ENCODE measurements around the gene SREBF1. TPM values are rescaled to one million over a fixed set of nuclear protein-coding genes. Genes with fewer than 3 reads are reported as not detected.

Gene SREBF1
- total RNA-seq, 3 donors from 2014 or later: 161 to 179 (median 170) TPM

DNA sequence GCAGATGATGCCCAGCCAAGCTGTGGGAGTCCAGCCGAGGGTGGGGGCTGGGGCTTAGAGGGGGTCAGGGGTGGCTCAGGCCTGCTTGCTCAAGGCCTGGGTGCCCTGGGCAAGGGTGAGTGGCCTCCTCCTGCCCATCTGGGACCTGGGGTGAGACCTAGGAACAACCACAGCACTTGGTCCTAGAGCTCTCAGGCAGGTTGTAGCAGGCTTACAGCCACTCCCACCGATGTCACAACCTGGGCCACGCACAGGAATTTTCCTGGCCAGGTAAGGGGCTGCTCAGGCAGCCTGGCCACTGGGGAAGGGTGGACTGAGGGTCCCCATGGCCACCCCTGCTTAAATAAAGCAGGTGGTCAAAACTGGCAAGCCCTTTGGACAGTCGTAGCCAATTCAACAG is 6.3 kb upstream of the SREBF1 start:
- peaks cover 32% of the 10 kb centered on the region for H3K4me1 ChIP-seq (ENCODE audit: low read depth)
- H3K4me3 ChIP-seq: no peak overlapping the region
- no peak for ATAC-seq
- no peaks in the 10 kb centered on the region for H3K9me3 ChIP-seq
- TF ChIP-seq, protein P1, sequence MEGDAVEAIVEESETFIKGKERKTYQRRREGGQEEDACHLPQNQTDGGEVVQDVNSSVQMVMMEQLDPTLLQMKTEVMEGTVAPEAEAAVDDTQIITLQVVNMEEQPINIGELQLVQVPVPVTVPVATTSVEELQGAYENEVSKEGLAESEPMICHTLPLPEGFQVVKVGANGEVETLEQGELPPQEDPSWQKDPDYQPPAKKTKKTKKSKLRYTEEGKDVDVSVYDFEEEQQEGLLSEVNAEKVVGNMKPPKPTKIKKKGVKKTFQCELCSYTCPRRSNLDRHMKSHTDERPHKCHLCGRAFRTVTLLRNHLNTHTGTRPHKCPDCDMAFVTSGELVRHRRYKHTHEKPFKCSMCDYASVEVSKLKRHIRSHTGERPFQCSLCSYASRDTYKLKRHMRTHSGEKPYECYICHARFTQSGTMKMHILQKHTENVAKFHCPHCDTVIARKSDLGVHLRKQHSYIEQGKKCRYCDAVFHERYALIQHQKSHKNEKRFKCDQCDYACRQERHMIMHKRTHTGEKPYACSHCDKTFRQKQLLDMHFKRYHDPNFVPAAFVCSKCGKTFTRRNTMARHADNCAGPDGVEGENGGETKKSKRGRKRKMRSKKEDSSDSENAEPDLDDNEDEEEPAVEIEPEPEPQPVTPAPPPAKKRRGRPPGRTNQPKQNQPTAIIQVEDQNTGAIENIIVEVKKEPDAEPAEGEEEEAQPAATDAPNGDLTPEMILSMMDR (IDR thresholded peaks at IDR 0.05): no peak
- intact Hi-C loops (cut with DNase I, micrococcal nuclease): loop anchor here in 1 of 2 donors (10.0 kb wide), 1 partner anchor 158 kb away; the partner anchor contains the start of gene RAI1
- no peaks in the 10 kb centered on the region for H3K36me3 ChIP-seq (ENCODE audit: low read depth)
- peak in 1 of 3 donors; percentile 9 for DNase-seq

DNA sequence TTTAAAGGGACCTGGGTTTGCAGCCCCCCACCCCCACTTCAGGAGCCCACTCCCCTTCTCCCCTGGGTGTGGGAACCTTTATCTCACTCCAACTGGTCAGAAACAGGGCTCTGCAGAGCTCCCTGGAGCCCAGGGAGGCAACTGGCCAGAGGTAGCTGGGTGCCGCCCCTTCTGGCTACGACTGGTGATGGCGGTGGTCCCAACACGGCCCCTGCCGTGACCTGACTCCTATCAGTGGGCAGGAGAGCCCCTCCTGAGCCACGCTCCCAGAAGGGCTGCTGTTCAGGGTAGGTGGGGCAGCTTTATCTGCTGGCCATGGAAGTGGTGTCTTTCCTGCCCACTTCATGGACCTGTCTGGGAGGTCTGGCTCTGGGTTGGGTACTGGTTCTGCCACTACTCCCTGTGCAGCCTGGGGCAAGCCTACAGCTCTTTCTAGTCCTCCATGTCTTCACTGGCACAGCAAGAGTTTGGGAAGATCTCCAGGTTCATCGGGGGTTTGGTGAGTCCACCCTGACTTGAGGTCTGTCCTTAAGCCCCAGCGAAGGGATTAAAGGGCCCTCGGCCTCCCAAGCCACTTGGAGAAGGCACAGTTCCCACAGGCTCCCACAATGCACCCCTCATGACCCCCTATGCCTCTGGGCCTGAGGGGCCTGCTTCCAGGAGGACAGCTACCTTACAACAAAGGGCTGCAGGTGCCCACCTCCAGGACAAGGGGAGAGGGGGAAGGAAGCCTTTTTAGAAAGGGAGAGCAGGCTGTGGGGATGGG is 5.5 kb upstream of the SREBF1 start:
- TF ChIP-seq, protein P1 (IDR thresholded peaks at IDR 0.05): no peak
- H3K4me3 ChIP-seq: no peak overlapping the region
- intact Hi-C loops (cut with DNase I, micrococcal nuclease): loop anchor here in 1 of 2 donors (10.0 kb wide), 1 partner anchor 157 kb away; the partner anchor contains the start of gene RAI1
- DNase-seq: peak in 2 of 3 donors; percentile 8 to 54
- peaks cover 40% of the 10 kb centered on the region for H3K4me1 ChIP-seq (ENCODE audit: low read depth)
- H3K9me3 ChIP-seq: no peaks in the 10 kb centered on the region
- no peak for ATAC-seq
- no peaks in the 10 kb centered on the region for H3K36me3 ChIP-seq (ENCODE audit: low read depth)

DNA sequence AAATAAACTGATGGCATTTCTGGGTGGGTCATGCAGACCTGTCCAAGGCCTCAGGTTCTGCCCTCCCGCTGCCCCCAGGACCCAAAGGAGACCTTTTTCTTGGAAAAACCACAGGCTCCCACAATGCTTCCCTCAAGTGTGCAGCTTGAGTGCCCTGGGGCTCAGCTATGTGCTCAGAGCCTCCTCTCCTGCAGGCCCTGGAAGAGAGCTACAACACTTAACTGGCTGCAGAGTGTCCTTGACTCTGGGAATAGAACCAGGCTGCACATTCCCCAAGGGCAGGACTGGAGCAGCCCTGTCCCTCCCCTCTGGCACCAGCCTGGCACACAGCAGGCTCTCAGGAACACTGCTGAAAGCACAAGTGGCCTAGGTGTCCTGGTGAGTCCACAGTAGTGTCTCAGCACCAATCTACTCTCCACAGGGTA is 4.8 kb upstream of the SREBF1 start:
- TF ChIP-seq, protein P1 (IDR thresholded peaks at IDR 0.05): no peak
- Histone ChIP-seq H3K4me3 (no peak overlapping the region), H3K9me3 (no peaks in the 10 kb centered on the region), H3K4me1 (ENCODE audit: low read depth) (peaks cover 44% of the 10 kb centered on the region), H3K36me3 (ENCODE audit: low read depth) (no peaks in the 10 kb centered on the region)
- ATAC-seq (no peak), DNase-seq (no peak)
- intact Hi-C loops (cut with DNase I, micrococcal nuclease): loop anchor here in 1 of 2 donors (10.0 kb wide), 1 partner anchor 157 kb away; the partner anchor contains the start of gene RAI1

DNA sequence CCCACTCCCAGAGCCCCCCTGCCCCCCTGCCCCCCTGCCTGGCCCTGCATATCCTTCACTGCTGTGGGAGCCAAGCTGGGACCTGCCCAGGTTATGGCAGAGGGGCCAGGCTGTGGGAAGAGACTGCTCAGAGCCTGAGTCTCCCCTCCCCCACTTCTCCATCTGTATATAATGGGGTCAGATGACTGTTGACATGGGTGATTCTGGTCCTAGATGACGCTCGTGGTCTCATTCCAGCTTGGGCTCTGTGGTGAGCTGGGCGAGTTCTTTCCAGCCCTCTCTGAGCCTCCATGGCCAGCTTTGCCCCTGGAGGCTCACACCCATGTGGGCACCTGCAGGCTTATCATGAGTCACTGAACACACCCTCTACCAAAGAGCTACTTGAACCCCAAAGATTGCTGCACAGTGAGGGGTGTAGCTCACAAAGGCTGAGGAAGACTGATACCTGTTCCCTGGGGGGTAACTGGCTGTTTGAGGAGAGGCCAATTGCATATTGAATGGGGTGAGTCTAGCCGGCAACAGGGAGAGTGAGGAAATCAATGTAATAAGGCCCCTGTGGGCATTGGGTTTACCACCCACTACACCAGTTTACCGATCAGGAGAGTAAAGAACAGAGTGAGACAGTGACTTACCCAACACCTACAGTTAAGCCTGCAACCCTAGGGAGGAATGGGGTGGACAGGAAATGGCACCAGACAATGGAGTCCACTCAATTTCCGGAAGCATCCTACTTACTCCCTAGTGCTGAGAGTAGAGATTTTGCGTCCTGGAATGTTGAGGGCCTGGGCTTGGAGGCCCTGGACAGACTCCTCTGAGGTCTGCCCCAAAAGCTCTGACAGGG is 4.2 kb upstream of the SREBF1 start:
- DNase-seq (peak in 1 of 3 donors; percentile 65), ATAC-seq (no peak)
- intact Hi-C loops (cut with DNase I, micrococcal nuclease): loop anchor here in 1 of 2 donors (10.0 kb wide), 1 partner anchor 156 kb away; the partner anchor contains the start of gene RAI1
- Histone ChIP-seq H3K4me1 (ENCODE audit: low read depth) (peaks cover 46% of the 10 kb centered on the region), H3K36me3 (ENCODE audit: low read depth) (no peaks in the 10 kb centered on the region), H3K9me3 (no peaks in the 10 kb centered on the region), H3K4me3 (no peak overlapping the region)
- TF ChIP-seq, protein P1 (IDR thresholded peaks at IDR 0.05): no peak
